Measurements from ENCODE around the gene PDE9A. TPM values are rescaled to one million over a fixed set of nuclear protein-coding genes. Genes with fewer than 3 reads are reported as not detected.

PDE9A gene
- total RNA-seq, 1 experiment from 2014 or later = 31.9 TPM

GRCh38 chr21:42650441-42651421 lies 2.7 kb upstream of the PDE9A start:
- peak overlapping the region in 1 of 2 experiments; percentile 8; a peak in 2 of 5 replicates for H3K4me3 Mint-ChIP-seq
- no peak overlapping the region for H2BK20ac ChIP-seq (ENCODE audit: low read depth, low read length, poor library complexity, severe bottlenecking)
- no peaks in the 10 kb centered on the region for H4K20me1 ChIP-seq (ENCODE audit: control insufficient read depth, insufficient read depth, insufficient read length)
- H3K79me2 ChIP-seq (ENCODE audit: insufficient read depth, low read length) = peaks cover 7% of the 10 kb centered on the region; the same call in 1 of the 2 replicates
- no CpG with 5 or more reads among the region's 21 CpGs for whole genome bisulfite sequencing (ENCODE audit: extremely low coverage, insufficient read length, low lambda C conversion rate)
- peaks cover 25% of the 10 kb centered on the region in 2 experiments for H3K4me1 Mint-ChIP-seq
- H2BK12ac ChIP-seq (ENCODE audit: insufficient read length, low read depth, low read length) = no peak overlapping the region
- no peak overlapping the region for H3K27ac ChIP-seq (ENCODE audit: insufficient read length, low read depth, low read length)
- H3K27ac Mint-ChIP-seq = no peak overlapping the region
- peaks cover 5% of the 10 kb centered on the region; the same call in 1 of the 2 replicates for H3K4me1 ChIP-seq (ENCODE audit: insufficient read depth, low read length)
- H3K56ac ChIP-seq (ENCODE audit: insufficient read length, low read depth, low read length) = no peak overlapping the region
- no peaks in the 10 kb centered on the region for H3K79me1 ChIP-seq (ENCODE audit: insufficient read depth, low read depth, low read length, poor library complexity, severe bottlenecking)
- no peak overlapping the region for H2BK120ac ChIP-seq (ENCODE audit: low read depth, low read length, poor library complexity, severe bottlenecking)
- no peaks in the 10 kb centered on the region for H3K27me3 ChIP-seq (ENCODE audit: insufficient read depth, low read length)
- DNase-seq = no peak
- no peaks in the 10 kb centered on the region; a peak in 3 of 5 replicates for H3K9me3 Mint-ChIP-seq
- no peak overlapping the region for H2BK15ac ChIP-seq (ENCODE audit: low read depth, low read length)
- no peak overlapping the region for H3K23ac ChIP-seq (ENCODE audit: insufficient read length, low read depth, low read length)
- no peak overlapping the region for H4K8ac ChIP-seq (replicated peaks; ENCODE audit: insufficient read length, low read depth, low read length)
- H2AK5ac ChIP-seq (ENCODE audit: insufficient read length, low read length) = no peak overlapping the region
- no peak overlapping the region for H3T11ph ChIP-seq (ENCODE audit: low read length)
- H2BK5ac ChIP-seq (ENCODE audit: insufficient read length, low read length) = no peak overlapping the region
- no peak overlapping the region for H3K14ac ChIP-seq (ENCODE audit: insufficient read depth, low read length)
- no peak overlapping the region for H3K18ac ChIP-seq (ENCODE audit: insufficient read length, low read depth, low read length)
- TF ChIP-seq CTCF (conservative IDR thresholded peaks at IDR 0.05) = no peak
- H3K27me3 Mint-ChIP-seq (ENCODE audit: low read depth) = peaks cover 28% of the 10 kb centered on the region
- no peak overlapping the region for H4K5ac ChIP-seq (ENCODE audit: insufficient read length, low read depth, low read length)
- no peak overlapping the region for H3K9ac ChIP-seq (ENCODE audit: extremely low read depth, insufficient read length, low read length)
- H3K9me3 ChIP-seq (ENCODE audit: control insufficient read depth, low read depth, low read length) = no peaks in the 10 kb centered on the region
- no peaks in the 10 kb centered on the region; a peak in 1 of 7 replicates for H3K36me3 Mint-ChIP-seq (ENCODE audit: insufficient read depth in 1 of 3, low read depth in 3 of 3)
- no peak overlapping the region for H4K91ac ChIP-seq (ENCODE audit: insufficient read length, low read depth, low read length)
- H3K4ac ChIP-seq (ENCODE audit: low read depth, low read length) = no peak overlapping the region
- H3K23me2 ChIP-seq (ENCODE audit: insufficient read length, low read depth, low read length, poor library complexity, severe bottlenecking) = peaks cover 14% of the 10 kb centered on the region
- no peak overlapping the region for H2AFZ ChIP-seq (ENCODE audit: low read length)
- no peak overlapping the region for H3K4me2 ChIP-seq (ENCODE audit: insufficient read depth, insufficient read length, low read length)
